A549 treated with AZD2906 at 1 μM for 4 hours (cell line): ENCODE results near the gene ZNF26. TPM values are rescaled to one million over a fixed set of nuclear protein-coding genes. Genes with fewer than 3 reads are reported as not detected.

Source experiments
- total RNA-seq: library from RNA; stranded (reverse); fragments of 200-300 nt; extraction: Qiagen RNA extraction; gene quantifications from 5 replicates; pipeline ENCODE4 v1.2.3, GENCODE V29; 2022

The ZNF26 gene, protein sequence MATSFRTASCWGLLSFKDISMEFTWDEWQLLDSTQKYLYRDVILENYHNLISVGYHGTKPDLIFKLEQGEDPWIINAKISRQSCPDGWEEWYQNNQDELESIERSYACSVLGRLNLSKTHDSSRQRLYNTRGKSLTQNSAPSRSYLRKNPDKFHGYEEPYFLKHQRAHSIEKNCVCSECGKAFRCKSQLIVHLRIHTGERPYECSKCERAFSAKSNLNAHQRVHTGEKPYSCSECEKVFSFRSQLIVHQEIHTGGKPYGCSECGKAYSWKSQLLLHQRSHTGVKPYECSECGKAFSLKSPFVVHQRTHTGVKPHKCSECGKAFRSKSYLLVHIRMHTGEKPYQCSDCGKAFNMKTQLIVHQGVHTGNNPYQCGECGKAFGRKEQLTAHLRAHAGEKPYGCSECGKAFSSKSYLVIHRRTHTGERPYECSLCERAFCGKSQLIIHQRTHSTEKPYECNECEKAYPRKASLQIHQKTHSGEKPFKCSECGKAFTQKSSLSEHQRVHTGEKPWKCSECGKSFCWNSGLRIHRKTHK
- total RNA-seq: 6.8 to 10.5 TPM (median 8.1 TPM) in 5 replicates

DNA sequence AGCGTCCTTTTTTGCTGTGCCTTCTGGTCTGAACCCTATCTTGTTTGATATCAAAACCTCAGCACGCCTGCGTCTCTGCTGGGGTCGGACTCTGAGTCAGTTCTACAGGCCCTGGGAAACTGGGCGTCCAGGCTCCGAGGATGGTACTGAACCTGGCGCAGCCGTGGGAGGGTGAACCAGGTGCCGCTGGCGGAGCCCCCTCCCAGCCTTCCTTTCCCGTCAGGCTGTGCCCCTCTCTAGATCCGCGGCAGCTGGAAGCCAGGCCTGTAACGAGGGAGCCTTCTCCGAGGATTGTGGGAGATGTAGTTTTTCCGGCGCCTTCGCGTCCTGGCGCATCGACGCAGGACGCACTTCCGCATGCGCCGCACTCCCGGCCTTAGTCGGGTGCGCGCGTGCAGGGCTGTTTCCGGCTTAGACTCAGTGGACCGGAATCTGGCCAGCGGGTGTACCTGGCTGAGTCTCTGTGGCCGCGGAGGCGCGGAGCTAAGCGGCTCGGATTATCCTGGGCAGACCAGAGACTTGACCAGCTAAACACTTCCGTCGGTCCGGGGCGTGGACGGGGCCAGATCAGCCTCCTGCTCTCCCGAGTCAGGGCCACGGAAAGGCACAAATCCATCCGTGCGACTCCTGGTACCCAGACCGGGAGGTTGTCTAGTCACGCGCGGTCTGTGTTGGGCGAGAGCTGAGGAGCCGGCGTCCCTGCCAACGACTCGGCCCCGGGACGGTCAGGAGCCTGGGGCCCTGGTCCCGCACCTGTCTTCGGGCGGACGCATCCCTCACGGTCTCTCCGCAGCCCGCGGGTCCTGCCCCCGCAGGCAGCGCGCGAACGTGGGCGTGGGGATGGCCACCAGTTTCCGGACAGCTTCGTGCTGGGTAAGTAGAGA, at the start of gene ZNF26:
ZNF26 (plus strand) TSS at position 367 of the 884 bp plus-strand sequence; CDS start at position 841, 474 bp downstream.

DNA sequence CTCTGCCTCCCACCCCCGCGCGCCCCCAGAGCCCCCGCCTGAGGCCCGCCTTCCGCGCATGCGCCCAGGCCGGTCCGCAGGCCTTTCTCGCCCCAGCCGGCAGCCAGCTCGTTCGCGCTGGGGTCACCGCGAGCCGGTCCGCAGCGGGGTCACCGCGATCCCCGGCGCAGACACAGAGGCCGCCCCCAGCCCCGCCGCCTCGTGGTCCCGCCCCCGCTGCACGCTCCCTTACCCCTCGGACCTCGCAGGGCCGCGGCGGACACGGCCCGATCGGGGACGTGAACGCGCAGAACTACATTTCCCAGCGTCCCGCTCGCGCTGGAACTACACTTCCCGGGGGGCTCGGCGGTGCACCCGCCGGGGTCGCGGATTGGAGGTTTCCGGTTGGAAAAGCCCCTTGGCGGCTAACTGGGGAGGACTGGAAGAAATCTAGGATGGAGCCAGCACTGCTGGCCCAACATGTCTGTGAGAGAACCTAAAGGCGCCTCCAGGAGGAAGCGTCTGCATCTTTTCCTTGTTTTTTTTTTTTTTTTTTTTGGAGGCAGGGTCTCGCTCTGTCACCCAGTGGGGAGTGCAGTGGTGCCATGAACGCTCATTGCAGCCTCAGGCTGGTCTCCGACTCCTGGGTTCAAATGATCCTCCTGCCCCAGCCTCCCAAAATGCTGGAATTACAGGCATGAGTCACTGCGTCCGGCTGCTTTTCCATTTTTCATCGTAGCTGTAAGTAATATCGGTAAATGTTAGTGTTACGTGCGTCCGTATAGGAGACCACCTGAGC, 30.0 kb upstream of the ZNF26 start, which contains the start of gene ZNF605:
ZNF605 (minus strand) TSS at position 296 of the 778 bp plus-strand sequence. CDS start 10,671 bp downstream, outside the sequence.

DNA sequence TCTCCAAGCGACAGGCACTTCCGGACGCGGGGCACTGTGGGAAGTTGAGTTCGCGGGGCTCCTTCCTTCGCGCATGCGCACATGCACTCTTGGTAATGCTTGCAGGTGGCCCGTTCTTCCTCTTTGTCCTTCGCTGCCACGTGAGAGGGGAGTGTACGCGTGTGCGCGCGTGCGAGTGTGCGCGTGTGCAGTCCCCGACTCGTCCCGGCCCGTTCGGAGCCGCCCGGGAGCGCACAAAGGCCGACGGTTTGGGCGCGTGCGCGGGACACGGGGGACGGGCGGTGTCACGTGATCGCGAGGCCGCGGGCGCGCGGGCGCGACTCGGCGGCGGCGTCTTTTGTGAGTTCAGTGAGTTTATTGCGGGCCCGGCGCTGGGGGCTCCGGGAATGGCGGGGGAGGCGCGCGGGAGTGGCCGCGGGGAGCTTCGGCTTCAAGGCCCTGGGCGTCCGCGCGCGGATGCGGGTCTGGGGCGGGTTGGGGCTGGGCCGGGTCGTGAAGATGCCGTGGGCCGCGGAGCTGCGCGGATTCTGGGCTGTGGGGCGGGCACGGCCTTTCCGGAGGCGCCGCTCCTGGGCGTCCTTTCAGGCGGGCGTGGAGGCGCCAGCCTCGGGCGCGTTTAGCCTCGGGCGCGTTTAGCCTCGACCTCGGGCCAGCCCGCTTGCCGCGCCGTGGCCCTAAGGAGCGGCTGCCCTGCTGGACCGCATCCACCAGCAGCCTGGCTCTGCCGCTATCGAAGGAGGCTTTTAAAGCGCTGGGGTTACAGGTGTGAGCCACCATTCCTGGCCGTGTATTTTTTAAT, 51.2 kb downstream of the ZNF26 start, which contains the start of gene ZNF84:
ZNF84 (plus strand) TSS at position 303 of the 799 bp plus-strand sequence. CDS start 3,959 bp downstream, outside the sequence.

Other genes starting within 250 kb of the ZNF26 start
- 66.5 to 80.0 TPM (median 73.3 TPM) in 5 replicates for gene ANKLE2, start 224.5 kb upstream of the ZNF26 start, total RNA-seq
- 18.4 to 24.1 TPM (median 21.1 TPM) in 5 replicates for gene GOLGA3, start 157.5 kb upstream of the ZNF26 start, total RNA-seq
- gene CHFR, start 98.8 kb upstream of the ZNF26 start, total RNA-seq: 19.2 to 22.5 TPM (median 21.1 TPM) in 5 replicates
- gene ZNF605, start 30.1 kb upstream of the ZNF26 start, total RNA-seq: 2.0 to 3.7 TPM (median 3.2 TPM) in 5 replicates
- 10.3 to 14.1 TPM (median 11.7 TPM) in 5 replicates for gene ZNF84, start 51.1 kb downstream of the ZNF26 start, total RNA-seq
- gene ZNF140, start 94.6 kb downstream of the ZNF26 start, total RNA-seq: 7.8 to 12.0 TPM (median 8.6 TPM) in 5 replicates
- gene ZNF891, start 143.9 kb downstream of the ZNF26 start, total RNA-seq: 0.23 to 0.35 TPM (median 0.32 TPM) in 5 replicates
- 0.94 to 1.6 TPM (median 1.2 TPM) in 5 replicates for gene ZNF10, start 144.3 kb downstream of the ZNF26 start, total RNA-seq
- 9.2 to 16.0 TPM (median 9.7 TPM) in 5 replicates for gene ZNF268, start 195.1 kb downstream of the ZNF26 start, total RNA-seq
- not detected in 5 replicates for gene ANHX, start 249.5 kb downstream of the ZNF26 start, total RNA-seq